Liver (tissue), 9 donors: ENCODE data around the gene GPR161. TPM values are rescaled to one million over a fixed set of nuclear protein-coding genes. Genes with fewer than 3 reads are reported as not detected.

Experiments used
- DNase-seq: peaks from one replicate; pipeline ENCODE4 v3.0.0-alpha.2; 2017; ENCODE audit warnings: low spot score
- H3K27ac ChIP-seq, 2 donors: one replicate each; pipeline ENCODE4 v1.7.0; 2013; ENCODE audit warnings: inconsistent platforms in 2 of 2, low read length in 2 of 2, control low read depth in 1 of 2, low read depth in 1 of 2, mild to moderate bottlenecking in 1 of 2
- H3K27me3 ChIP-seq, 4 donors: one replicate each; pipeline versions ENCODE4 v1.6.1 to v1.7.0; 2013; ENCODE audit warnings: low read length in 3 of 4, inconsistent platforms in 1 of 4, mild to moderate bottlenecking in 1 of 4, moderate library complexity in 1 of 4; ENCODE audit not compliant: control insufficient read depth in 4 of 4, insufficient read depth in 4 of 4
- H3K36me3 ChIP-seq, 4 donors: one replicate each; pipeline versions ENCODE4 v1.6.1 to v1.7.0; 2013; ENCODE audit warnings: low read length in 3 of 4, mild to moderate bottlenecking in 3 of 4, low read depth in 1 of 4, moderate library complexity in 1 of 4; ENCODE audit not compliant: control insufficient read depth in 4 of 4, insufficient read depth in 3 of 4
- H3K4me1 ChIP-seq, 4 donors: one replicate each; pipeline versions ENCODE4 v1.6.1 to v1.7.0; 2013; ENCODE audit warnings: low read length in 3 of 4, mild to moderate bottlenecking in 3 of 4, moderate library complexity in 1 of 4; ENCODE audit not compliant: control insufficient read depth in 4 of 4, insufficient read depth in 4 of 4
- H3K4me3 ChIP-seq, 3 donors: one replicate each; pipeline versions ENCODE4 v1.6.1 to v1.7.0; 2013; ENCODE audit warnings: low read length in 3 of 3, control low read depth in 1 of 3, low read depth in 1 of 3, mild to moderate bottlenecking in 1 of 3
- H3K9ac ChIP-seq, 2 donors: one replicate each; pipeline ENCODE4 v1.7.0; 2013; ENCODE audit warnings: low read length in 2 of 2, mild to moderate bottlenecking in 2 of 2, moderate library complexity in 2 of 2, control low read depth in 1 of 2, low read depth in 1 of 2
- H3K9me3 ChIP-seq, 4 donors: one replicate each; pipeline versions ENCODE4 v1.6.1 to v1.7.0; 2013; ENCODE audit warnings: low read length in 3 of 4; ENCODE audit not compliant: control insufficient read depth in 4 of 4
- EGR1 ChIP-seq, 2 donors: IDR thresholded peaks; 2 replicates each; pipeline ENCODE4 v1.6.1; 2016 to 2018; ENCODE audit warnings: antibody characterized with exemption in 2 of 2, low read depth in 2 of 2
- FOXA1 ChIP-seq: IDR thresholded peaks from 2 replicates; pipeline ENCODE4 v1.6.1; 2016; ENCODE audit warnings: antibody characterized with exemption
- FOXA2 ChIP-seq: IDR thresholded peaks from 2 replicates; pipeline ENCODE4 v1.6.1; 2016; ENCODE audit warnings: antibody characterized with exemption
- GABPA ChIP-seq, 2 donors: IDR thresholded peaks in 1 of 2; conservative IDR thresholded peaks in 1 of 2; 2 replicates each; pipeline ENCODE4 v1.6.1; 2016; ENCODE audit warnings: antibody characterized with exemption in 2 of 2, mild to moderate bottlenecking in 1 of 2, moderate library complexity in 1 of 2
- HNF4A ChIP-seq, 2 donors: conservative IDR thresholded peaks; 2 replicates each; pipeline ENCODE4 v1.6.1; 2016; ENCODE audit warnings: antibody characterized with exemption in 2 of 2, mild to moderate bottlenecking in 2 of 2
- JUND ChIP-seq, 2 donors: IDR thresholded peaks; 2 replicates each; pipeline ENCODE4 v1.6.1; 2016; ENCODE audit warnings: antibody characterized with exemption in 2 of 2
- NR2F2 ChIP-seq: IDR thresholded peaks from 2 replicates; pipeline ENCODE4 v1.6.1; 2016; ENCODE audit warnings: antibody characterized with exemption
- RAD21 ChIP-seq, 2 donors: IDR thresholded peaks; 2 replicates each; pipeline ENCODE4 v1.6.1; 2016; ENCODE audit warnings: antibody characterized with exemption in 2 of 2, mild to moderate bottlenecking in 2 of 2
- SP1 ChIP-seq: IDR thresholded peaks from 2 replicates; pipeline ENCODE4 v1.6.1; 2018; ENCODE audit warnings: antibody characterized with exemption, mild to moderate bottlenecking
- TAF1 ChIP-seq: conservative IDR thresholded peaks from 2 replicates; pipeline ENCODE4 v1.6.1; 2016; ENCODE audit warnings: antibody characterized with exemption, mild to moderate bottlenecking
- YY1 ChIP-seq: IDR thresholded peaks from 2 replicates; pipeline ENCODE4 v1.6.1; 2016; ENCODE audit warnings: antibody characterized with exemption, mild to moderate bottlenecking
- WGBS: extraction: QIAGEN DNeasy Blood & Tissue Kit; methylation state at CpG from one replicate; pipeline ENCODE4 v1.1.7; 2013; 5-methylcytosine and 5-hydroxymethylcytosine counted together
- polyA plus RNA-seq, 2 donors: library from polyadenylated mRNA; stranded (reverse) in 1 of 2; unstranded in 1 of 2; fragments of 200-250 nt in 1 of 2; fragments of >200 nt in 1 of 2; fragmentation: Nextera tagmentation in 1 of 2; extraction: Ambion mirVana in 1 of 2; gene quantifications; one replicate each; pipeline versions ENCODE4 v1.2.1 to v1.2.3, GENCODE V29; 2013 to 2015
- total RNA-seq, 2 donors: library from RNA; depleted of rRNA; stranded (reverse); fragments of >200 nt; gene quantifications; one replicate each; pipeline ENCODE4 v1.2.3, GENCODE V29; 2014
- TF ChIP-seq, protein P1 (sequence below): IDR thresholded peaks from 2 replicates; pipeline ENCODE4 v1.6.1; 2016; ENCODE audit warnings: antibody characterized with exemption
- TF ChIP-seq, protein P2 (sequence below): IDR thresholded peaks from 2 replicates; pipeline ENCODE4 v1.6.1; 2016; ENCODE audit warnings: antibody characterized with exemption
- TF ChIP-seq, protein P3 (sequence below): IDR thresholded peaks from 2 replicates; pipeline ENCODE4 v1.6.1; 2016; ENCODE audit warnings: antibody characterized with exemption
- TF ChIP-seq, protein P4 (sequence below): fragments of 150-350 bp; IDR thresholded peaks from 2 replicates; pipeline ENCODE4 v1.5.1; 2017; ENCODE audit warnings: improper control_type of control experiment, low read depth, low read length; ENCODE audit not compliant: missing input control
- TF ChIP-seq, protein P5 (sequence below): IDR thresholded peaks from 2 replicates; pipeline ENCODE4 v1.6.1; 2016; ENCODE audit warnings: antibody characterized with exemption, mild to moderate bottlenecking
- donor health status: healthy.
- donor health status: healthy.
- donor health status: healthy.
- donor health status: healthy.
- donor health status: healthy.

The GPR161 gene
- total and polyA plus RNA-seq, 4 donors = 0.33 to 1.1 (median 0.73) TPM

DNA sequence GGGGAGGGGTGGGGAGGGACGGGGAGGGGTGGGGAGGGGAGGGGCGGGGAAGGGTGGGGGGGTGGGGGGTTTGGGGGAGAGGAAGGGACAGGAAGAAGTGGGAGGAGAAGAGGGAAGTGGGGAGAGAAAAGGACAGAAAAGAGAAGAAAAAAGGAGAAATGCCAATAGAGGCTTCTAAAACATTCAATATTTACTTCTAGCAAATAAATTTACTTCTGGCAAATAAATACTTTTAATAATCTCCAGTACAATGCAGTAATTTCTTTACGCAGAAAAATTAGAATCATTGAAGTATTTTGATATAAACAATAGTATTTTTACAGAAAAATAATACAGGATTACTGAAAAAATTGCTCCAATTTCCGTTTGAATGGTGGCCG lies 9.4 kb upstream of the GPR161 start:
- no peak for TF ChIP-seq SP1
- TF ChIP-seq FOXA2 = no peak
- no peak for TF ChIP-seq JUND (IDR thresholded peaks at IDR 0.05)
- TF ChIP-seq HNF4A (conservative IDR thresholded peaks at IDR 0.05) = no peak
- H3K36me3 ChIP-seq = no peaks in the 10 kb centered on the region
- no peak overlapping the region for H3K4me3 ChIP-seq
- H3K9ac ChIP-seq = no peak overlapping the region
- H3K27me3 ChIP-seq = no peaks in the 10 kb centered on the region
- H3K9me3 ChIP-seq = no peaks in the 10 kb centered on the region
- no peak overlapping the region for H3K27ac ChIP-seq
- no peaks in the 10 kb centered on the region for H3K4me1 ChIP-seq
- WGBS = 75% methylated on average over 3 of the region's 5 CpGs
- no peak for DNase-seq

DNA sequence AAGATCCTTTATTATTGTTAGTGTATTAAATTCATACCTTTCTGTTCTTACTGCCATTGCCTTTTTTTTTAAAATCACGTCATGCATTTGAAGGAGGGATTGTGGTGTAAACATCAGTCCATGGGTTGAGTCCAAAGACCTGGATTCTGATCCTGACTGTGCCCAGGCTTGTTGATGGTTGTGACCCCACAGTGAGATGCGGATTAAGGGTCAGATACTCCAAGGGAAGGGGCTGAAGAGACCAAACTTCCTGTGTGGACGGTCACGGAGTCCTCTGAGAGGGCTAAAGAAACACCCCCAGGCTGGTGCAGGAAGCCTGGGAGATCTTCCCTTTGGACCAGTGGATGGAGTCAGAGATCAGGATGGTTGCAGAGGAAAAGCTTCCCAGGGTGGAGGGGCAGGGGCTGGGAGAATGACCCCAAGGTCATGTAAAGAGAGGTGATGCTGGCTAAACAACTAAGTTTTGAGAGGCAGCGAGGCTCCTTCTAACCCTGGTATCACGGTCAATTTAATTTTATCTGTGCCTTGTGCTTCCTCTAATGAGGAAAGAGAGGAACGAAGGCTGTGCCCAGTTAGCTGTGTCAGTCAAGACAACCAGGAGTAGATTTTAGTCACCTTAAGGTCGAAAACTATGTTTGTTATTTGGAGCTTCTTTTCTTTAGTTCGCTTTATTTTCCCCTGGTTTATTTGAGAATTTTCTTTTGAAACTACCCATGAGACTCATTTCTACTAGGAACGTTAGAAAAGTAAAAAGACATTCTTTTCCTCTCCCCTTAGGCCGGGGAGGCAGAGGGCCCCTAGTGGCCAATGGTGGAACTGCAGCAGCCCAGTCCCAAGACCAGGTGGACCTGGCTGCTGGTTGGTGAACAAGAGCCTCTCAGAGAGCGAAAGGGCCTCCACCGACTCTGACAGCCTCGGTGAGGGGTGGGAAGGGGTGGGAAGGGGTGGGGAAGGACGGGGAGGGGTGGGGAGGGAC lies 8.7 kb upstream of the GPR161 start:
- Histone ChIP-seq H3K36me3 (no peaks in the 10 kb centered on the region), H3K9me3 (no peaks in the 10 kb centered on the region), H3K27ac (no peak overlapping the region), H3K27me3 (no peaks in the 10 kb centered on the region), H3K4me1 (no peaks in the 10 kb centered on the region), H3K4me3 (no peak overlapping the region), H3K9ac (no peak overlapping the region)
- 29% methylated on average over 14 of the region's 15 CpGs for WGBS
- TF ChIP-seq RAD21 (IDR thresholded peaks at IDR 0.05) (peak; percentile 70 to 77), GABPA (IDR thresholded peaks at IDR 0.05 in 1 of 2, conservative IDR thresholded peaks at IDR 0.05 in 1 of 2) (no peak), YY1 (no peak), TAF1 (no peak), FOXA1 (no peak), EGR1 (IDR thresholded peaks at IDR 0.05; ENCODE audit: low read depth in 2 of 2) (no peak), SP1 (no peak), HNF4A (conservative IDR thresholded peaks at IDR 0.05) (no peak), NR2F2 (no peak), JUND (IDR thresholded peaks at IDR 0.05) (no peak)
- TF ChIP-seq, protein P1, sequence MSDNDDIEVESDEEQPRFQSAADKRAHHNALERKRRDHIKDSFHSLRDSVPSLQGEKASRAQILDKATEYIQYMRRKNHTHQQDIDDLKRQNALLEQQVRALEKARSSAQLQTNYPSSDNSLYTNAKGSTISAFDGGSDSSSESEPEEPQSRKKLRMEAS = no peak
- TF ChIP-seq, protein P2, sequence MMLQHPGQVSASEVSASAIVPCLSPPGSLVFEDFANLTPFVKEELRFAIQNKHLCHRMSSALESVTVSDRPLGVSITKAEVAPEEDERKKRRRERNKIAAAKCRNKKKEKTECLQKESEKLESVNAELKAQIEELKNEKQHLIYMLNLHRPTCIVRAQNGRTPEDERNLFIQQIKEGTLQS = no peak
- TF ChIP-seq, protein P3, sequence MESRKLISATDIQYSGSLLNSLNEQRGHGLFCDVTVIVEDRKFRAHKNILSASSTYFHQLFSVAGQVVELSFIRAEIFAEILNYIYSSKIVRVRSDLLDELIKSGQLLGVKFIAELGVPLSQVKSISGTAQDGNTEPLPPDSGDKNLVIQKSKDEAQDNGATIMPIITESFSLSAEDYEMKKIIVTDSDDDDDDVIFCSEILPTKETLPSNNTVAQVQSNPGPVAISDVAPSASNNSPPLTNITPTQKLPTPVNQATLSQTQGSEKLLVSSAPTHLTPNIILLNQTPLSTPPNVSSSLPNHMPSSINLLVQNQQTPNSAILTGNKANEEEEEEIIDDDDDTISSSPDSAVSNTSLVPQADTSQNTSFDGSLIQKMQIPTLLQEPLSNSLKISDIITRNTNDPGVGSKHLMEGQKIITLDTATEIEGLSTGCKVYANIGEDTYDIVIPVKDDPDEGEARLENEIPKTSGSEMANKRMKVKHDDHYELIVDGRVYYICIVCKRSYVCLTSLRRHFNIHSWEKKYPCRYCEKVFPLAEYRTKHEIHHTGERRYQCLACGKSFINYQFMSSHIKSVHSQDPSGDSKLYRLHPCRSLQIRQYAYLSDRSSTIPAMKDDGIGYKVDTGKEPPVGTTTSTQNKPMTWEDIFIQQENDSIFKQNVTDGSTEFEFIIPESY = no peak
- TF ChIP-seq, protein P4, sequence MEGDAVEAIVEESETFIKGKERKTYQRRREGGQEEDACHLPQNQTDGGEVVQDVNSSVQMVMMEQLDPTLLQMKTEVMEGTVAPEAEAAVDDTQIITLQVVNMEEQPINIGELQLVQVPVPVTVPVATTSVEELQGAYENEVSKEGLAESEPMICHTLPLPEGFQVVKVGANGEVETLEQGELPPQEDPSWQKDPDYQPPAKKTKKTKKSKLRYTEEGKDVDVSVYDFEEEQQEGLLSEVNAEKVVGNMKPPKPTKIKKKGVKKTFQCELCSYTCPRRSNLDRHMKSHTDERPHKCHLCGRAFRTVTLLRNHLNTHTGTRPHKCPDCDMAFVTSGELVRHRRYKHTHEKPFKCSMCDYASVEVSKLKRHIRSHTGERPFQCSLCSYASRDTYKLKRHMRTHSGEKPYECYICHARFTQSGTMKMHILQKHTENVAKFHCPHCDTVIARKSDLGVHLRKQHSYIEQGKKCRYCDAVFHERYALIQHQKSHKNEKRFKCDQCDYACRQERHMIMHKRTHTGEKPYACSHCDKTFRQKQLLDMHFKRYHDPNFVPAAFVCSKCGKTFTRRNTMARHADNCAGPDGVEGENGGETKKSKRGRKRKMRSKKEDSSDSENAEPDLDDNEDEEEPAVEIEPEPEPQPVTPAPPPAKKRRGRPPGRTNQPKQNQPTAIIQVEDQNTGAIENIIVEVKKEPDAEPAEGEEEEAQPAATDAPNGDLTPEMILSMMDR = peak; percentile 98
- TF ChIP-seq, protein P5, sequence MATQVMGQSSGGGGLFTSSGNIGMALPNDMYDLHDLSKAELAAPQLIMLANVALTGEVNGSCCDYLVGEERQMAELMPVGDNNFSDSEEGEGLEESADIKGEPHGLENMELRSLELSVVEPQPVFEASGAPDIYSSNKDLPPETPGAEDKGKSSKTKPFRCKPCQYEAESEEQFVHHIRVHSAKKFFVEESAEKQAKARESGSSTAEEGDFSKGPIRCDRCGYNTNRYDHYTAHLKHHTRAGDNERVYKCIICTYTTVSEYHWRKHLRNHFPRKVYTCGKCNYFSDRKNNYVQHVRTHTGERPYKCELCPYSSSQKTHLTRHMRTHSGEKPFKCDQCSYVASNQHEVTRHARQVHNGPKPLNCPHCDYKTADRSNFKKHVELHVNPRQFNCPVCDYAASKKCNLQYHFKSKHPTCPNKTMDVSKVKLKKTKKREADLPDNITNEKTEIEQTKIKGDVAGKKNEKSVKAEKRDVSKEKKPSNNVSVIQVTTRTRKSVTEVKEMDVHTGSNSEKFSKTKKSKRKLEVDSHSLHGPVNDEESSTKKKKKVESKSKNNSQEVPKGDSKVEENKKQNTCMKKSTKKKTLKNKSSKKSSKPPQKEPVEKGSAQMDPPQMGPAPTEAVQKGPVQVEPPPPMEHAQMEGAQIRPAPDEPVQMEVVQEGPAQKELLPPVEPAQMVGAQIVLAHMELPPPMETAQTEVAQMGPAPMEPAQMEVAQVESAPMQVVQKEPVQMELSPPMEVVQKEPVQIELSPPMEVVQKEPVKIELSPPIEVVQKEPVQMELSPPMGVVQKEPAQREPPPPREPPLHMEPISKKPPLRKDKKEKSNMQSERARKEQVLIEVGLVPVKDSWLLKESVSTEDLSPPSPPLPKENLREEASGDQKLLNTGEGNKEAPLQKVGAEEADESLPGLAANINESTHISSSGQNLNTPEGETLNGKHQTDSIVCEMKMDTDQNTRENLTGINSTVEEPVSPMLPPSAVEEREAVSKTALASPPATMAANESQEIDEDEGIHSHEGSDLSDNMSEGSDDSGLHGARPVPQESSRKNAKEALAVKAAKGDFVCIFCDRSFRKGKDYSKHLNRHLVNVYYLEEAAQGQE = no peak
- DNase-seq = peak; percentile 88
